Activated T-helper 1 cell treated with anti-CD3 and anti-CD28 coated beads, Interleukin-12 subunit alpha, Interleukin-12 subunit beta, Interleukin-2, Interleukin-4 antibody, amounts not matched to agents 30 ng/mL and 10 ng/mL and 1 ng/mL, durations not matched to agents 14 hours and 24 hours and 36 hours (primary cell): ENCODE results near the gene NYAP1. TPM values are rescaled to one million over a fixed set of nuclear protein-coding genes. Genes with fewer than 3 reads are reported as not detected.

Experiments
- DNase-seq: peaks from one replicate; pipeline ENCODE4 v3.0.0; 2021; ENCODE audit warnings: low spot score
- H3K27ac Mint-ChIP-seq: one replicate; pipeline ENCODE4 v1.8.0; 2021; ENCODE audit warnings: mild to moderate bottlenecking, mixed read lengths
- H3K27me3 Mint-ChIP-seq: one replicate; pipeline ENCODE4 v1.8.0; 2022; ENCODE audit warnings: mild to moderate bottlenecking, moderate library complexity, mixed read lengths; ENCODE audit not compliant: insufficient read depth
- H3K36me3 Mint-ChIP-seq: one replicate; pipeline ENCODE4 v1.8.0; 2021; ENCODE audit warnings: low read depth, mixed read lengths
- H3K4me1 Mint-ChIP-seq: one replicate; pipeline ENCODE4 v1.8.0; 2021; ENCODE audit warnings: low read depth, mixed read lengths
- H3K4me3 Mint-ChIP-seq: one replicate; pipeline ENCODE4 v1.8.0; 2021; ENCODE audit warnings: mild to moderate bottlenecking, moderate library complexity, mixed read lengths
- H3K9me3 Mint-ChIP-seq: one replicate; pipeline ENCODE4 v1.8.0; 2021; ENCODE audit warnings: mixed read lengths
- intact Hi-C: fragments of 100-400 bp; cut with micrococcal nuclease; formaldehyde crosslinking; loops from one replicate; pipeline ENCODE4 v1.15.1; 2024
- total RNA-seq: library from RNA; stranded (reverse); gene quantifications from 2 replicates; pipeline ENCODE4 v1.2.3, GENCODE V29; 2022

NYAP1 gene
- total RNA-seq, 1 donor from 2014 or later, result 0.23 TPM

- Mint-ChIP-seq H3K4me1 (peaks cover 35% of the 10 kb centered on the region), H3K4me3 (peak within 1 kb of the TSS; percentile 99), H3K36me3 (peaks cover 18% of the 10 kb centered on the region), H3K9me3 (no peaks in the 10 kb centered on the region), H3K27ac (peak within 1 kb of the TSS; percentile 93), H3K27me3 (peaks cover 6% of the 10 kb centered on the region)
- DNase-seq, result peak; percentile 85
- intact Hi-C loops, result loop anchor here (1.0 to 5.0 kb wide), 10 partner anchors 10 to 374 kb away; partner anchors contain the start of genes FBXO24, GIGYF1, LRCH4 and PPP1R35
Measured at GRCh38 chr7:100478958-100479660, 4.6 kb upstream of the NYAP1 start, which contains the start of gene TSC22D4. TSS of gene TSC22D4 (minus strand) at chr7:100479214. CDS start at chr7:100478038, 1,176 bp downstream.

- no peak overlapping the region for H3K27ac Mint-ChIP-seq
- H3K9me3 Mint-ChIP-seq, result no peaks in the 10 kb centered on the region
- intact Hi-C loops, result no loop called here
- peaks cover 7% of the 10 kb centered on the region for H3K36me3 Mint-ChIP-seq
- H3K27me3 Mint-ChIP-seq, result peaks cover 9% of the 10 kb centered on the region
- H3K4me3 Mint-ChIP-seq, result peak overlapping the region; percentile 1
- DNase-seq, result no peak
- H3K4me1 Mint-ChIP-seq, result peaks cover 20% of the 10 kb centered on the region
Measured at GRCh38 chr7:100481466-100481865, 2.3 kb upstream of the NYAP1 start.

- intact Hi-C loops, result loop anchor here (1.0 kb wide), 3 partner anchors 13 to 77 kb away; no protein-coding TSS in a partner anchor
- H3K27ac Mint-ChIP-seq, result peak overlapping the region; percentile 24
- H3K27me3 Mint-ChIP-seq, result peaks cover 9% of the 10 kb centered on the region
- no peaks in the 10 kb centered on the region for H3K36me3 Mint-ChIP-seq
- peak overlapping the region; percentile 90 for H3K4me3 Mint-ChIP-seq
- peaks cover 13% of the 10 kb centered on the region for H3K4me1 Mint-ChIP-seq
- H3K9me3 Mint-ChIP-seq, result no peaks in the 10 kb centered on the region
- DNase-seq, result no peak
Measured at GRCh38 chr7:100482728-100483089, 1.0 kb upstream of the NYAP1 start.

GRCh38 chr7:100483090-100483721, 521 bp upstream of the NYAP1 start:
- intact Hi-C loops, result loop anchor here (1.0 kb wide), 3 partner anchors 14 to 76 kb away; no protein-coding TSS in a partner anchor
- H3K4me3 Mint-ChIP-seq, result peak overlapping the region; percentile 90
- no peaks in the 10 kb centered on the region for H3K9me3 Mint-ChIP-seq

GRCh38 chr7:100484673-100485045, 932 bp downstream of the NYAP1 start:
- peak overlapping the region; percentile 62 for H3K4me3 Mint-ChIP-seq
- peaks cover 9% of the 10 kb centered on the region for H3K4me1 Mint-ChIP-seq
- no peaks in the 10 kb centered on the region for H3K9me3 Mint-ChIP-seq
- intact Hi-C loops, result no loop called here
- H3K27me3 Mint-ChIP-seq, result peaks cover 9% of the 10 kb centered on the region
- H3K27ac Mint-ChIP-seq, result peak overlapping the region; percentile 1
- DNase-seq, result no peak
- no peaks in the 10 kb centered on the region for H3K36me3 Mint-ChIP-seq

More at GRCh38 chr7:100483090-100483721, 521 bp upstream of the NYAP1 start:
- peak; percentile 71 for DNase-seq
- no peaks in the 10 kb centered on the region for H3K36me3 Mint-ChIP-seq
- H3K4me1 Mint-ChIP-seq, result peaks cover 13% of the 10 kb centered on the region
- H3K27ac Mint-ChIP-seq, result peak overlapping the region; percentile 24
- peaks cover 9% of the 10 kb centered on the region for H3K27me3 Mint-ChIP-seq

GRCh38 chr7:100485471-100485876, 1.7 kb downstream of the NYAP1 start:
- Mint-ChIP-seq H3K9me3 (no peaks in the 10 kb centered on the region), H3K4me3 (no peak overlapping the region), H3K27ac (no peak overlapping the region), H3K27me3 (peaks cover 9% of the 10 kb centered on the region), H3K4me1 (peaks cover 8% of the 10 kb centered on the region), H3K36me3 (no peaks in the 10 kb centered on the region)
- intact Hi-C loops, result no loop called here
- no peak for DNase-seq

- H3K36me3 Mint-ChIP-seq, result no peaks in the 10 kb centered on the region
Measured at GRCh38 chr7:100486111-100486636, 2.4 kb downstream of the NYAP1 start.

GRCh38 chr7:100486753-100487446, 3.2 kb downstream of the NYAP1 start:
- Mint-ChIP-seq H3K4me1 (peaks cover 8% of the 10 kb centered on the region), H3K9me3 (no peaks in the 10 kb centered on the region), H3K27ac (no peak overlapping the region), H3K27me3 (peaks cover 11% of the 10 kb centered on the region), H3K36me3 (no peaks in the 10 kb centered on the region), H3K4me3 (no peak overlapping the region)
- intact Hi-C loops, result no loop called here
- no peak for DNase-seq

More at GRCh38 chr7:100486111-100486636, 2.4 kb downstream of the NYAP1 start:
- no peak for DNase-seq
- intact Hi-C loops, result no loop called here
- H3K27ac Mint-ChIP-seq, result no peak overlapping the region
- H3K4me3 Mint-ChIP-seq, result peak overlapping the region; percentile 45
- no peaks in the 10 kb centered on the region for H3K9me3 Mint-ChIP-seq
- peaks cover 8% of the 10 kb centered on the region for H3K4me1 Mint-ChIP-seq
- H3K27me3 Mint-ChIP-seq, result peaks cover 10% of the 10 kb centered on the region

- DNase-seq, result no peak
- intact Hi-C loops, result no loop called here
- Mint-ChIP-seq H3K4me3 (no peak overlapping the region), H3K36me3 (no peaks in the 10 kb centered on the region), H3K27ac (no peak overlapping the region), H3K9me3 (no peaks in the 10 kb centered on the region), H3K27me3 (peaks cover 11% of the 10 kb centered on the region), H3K4me1 (peaks cover 8% of the 10 kb centered on the region)
Measured at GRCh38 chr7:100488333-100489095, 4.8 kb downstream of the NYAP1 start.

- no peak for DNase-seq
Measured at GRCh38 chr7:100489121-100489520, 5.4 kb downstream of the NYAP1 start.

GRCh38 chr7:100489824-100490223, 6.1 kb downstream of the NYAP1 start:
- H3K27ac Mint-ChIP-seq, result no peak overlapping the region
- H3K4me3 Mint-ChIP-seq, result no peak overlapping the region
- H3K4me1 Mint-ChIP-seq, result peaks cover 8% of the 10 kb centered on the region
- no peak for DNase-seq
- no peaks in the 10 kb centered on the region for H3K36me3 Mint-ChIP-seq
- no peaks in the 10 kb centered on the region for H3K9me3 Mint-ChIP-seq
- peaks cover 16% of the 10 kb centered on the region for H3K27me3 Mint-ChIP-seq
- intact Hi-C loops, result no loop called here

More at GRCh38 chr7:100489121-100489520, 5.4 kb downstream of the NYAP1 start:
- Mint-ChIP-seq H3K27ac (no peak overlapping the region), H3K4me1 (peaks cover 8% of the 10 kb centered on the region), H3K36me3 (no peaks in the 10 kb centered on the region), H3K27me3 (peaks cover 11% of the 10 kb centered on the region), H3K4me3 (no peak overlapping the region), H3K9me3 (no peaks in the 10 kb centered on the region)
- intact Hi-C loops, result no loop called here

- Mint-ChIP-seq H3K4me1 (peaks cover 8% of the 10 kb centered on the region), H3K27me3 (peaks cover 18% of the 10 kb centered on the region), H3K27ac (no peak overlapping the region), H3K36me3 (no peaks in the 10 kb centered on the region), H3K9me3 (no peaks in the 10 kb centered on the region), H3K4me3 (no peak overlapping the region)
- intact Hi-C loops, result no loop called here
- no peak for DNase-seq
Measured at GRCh38 chr7:100490483-100491191, 6.9 kb downstream of the NYAP1 start.
